ENCODE data around the gene DNAJB6. TPM values are rescaled to one million over a fixed set of nuclear protein-coding genes. Genes with fewer than 3 reads are reported as not detected.

Gene DNAJB6
- total RNA-seq, 3 donors from 2014 or later, result 71.2 to 165 (median 75.0) TPM

- TF ChIP-seq CTCF (IDR thresholded peaks at IDR 0.05), result no peak
- intact Hi-C loops (cut with DNase I, micrococcal nuclease), result no loop called here
- DNase-seq (peak in 1 of 3 donors; percentile 19), ATAC-seq (peak; percentile 65)
- Histone ChIP-seq H3K36me3 (ENCODE audit: low read depth) (no peaks in the 10 kb centered on the region), H3K9me3 (no peaks in the 10 kb centered on the region), H3K4me1 (ENCODE audit: low read depth) (peaks cover 15% of the 10 kb centered on the region), H3K4me3 (no peak overlapping the region)
These were observed 47.5 kb downstream of the DNAJB6 start for GRCh38 chr7:157384301-157384700.

GRCh38 chr7:157386979-157387800 is 50.4 kb downstream of the DNAJB6 start:
- DNase-seq (peak; percentile 74 to 87 (median 81)), ATAC-seq (peak; percentile 88)
- no peak overlapping the region for H3K4me3 ChIP-seq
- intact Hi-C loops (cut with DNase I, micrococcal nuclease), result no loop called here
- peak; percentile 62 for TF ChIP-seq CTCF (IDR thresholded peaks at IDR 0.05)
- peaks cover 15% of the 10 kb centered on the region for H3K4me1 ChIP-seq (ENCODE audit: low read depth)
- no peaks in the 10 kb centered on the region for H3K9me3 ChIP-seq
- no peaks in the 10 kb centered on the region for H3K36me3 ChIP-seq (ENCODE audit: low read depth)

GRCh38 chr7:157388301-157388700 is 51.5 kb downstream of the DNAJB6 start:
- Histone ChIP-seq H3K4me1 (ENCODE audit: low read depth) (peaks cover 15% of the 10 kb centered on the region), H3K4me3 (no peak overlapping the region), H3K9me3 (no peaks in the 10 kb centered on the region), H3K36me3 (ENCODE audit: low read depth) (no peaks in the 10 kb centered on the region)
- no peak for DNase-seq
- ATAC-seq, result no peak
- TF ChIP-seq CTCF (IDR thresholded peaks at IDR 0.05), result no peak
- intact Hi-C loops (cut with DNase I, micrococcal nuclease), result no loop called here

GRCh38 chr7:157389951-157390730 is 53.3 kb downstream of the DNAJB6 start:
- intact Hi-C loops (cut with DNase I, micrococcal nuclease), result no loop called here
- Histone ChIP-seq H3K9me3 (no peaks in the 10 kb centered on the region), H3K4me3 (no peak overlapping the region), H3K4me1 (ENCODE audit: low read depth) (peaks cover 7% of the 10 kb centered on the region), H3K36me3 (ENCODE audit: low read depth) (no peaks in the 10 kb centered on the region)
- ATAC-seq, result peak; percentile 35
- DNase-seq, result peak in 1 of 3 donors; percentile 58
- no peak for TF ChIP-seq CTCF (IDR thresholded peaks at IDR 0.05)

GRCh38 chr7:157391036-157391710 is 54.4 kb downstream of the DNAJB6 start:
- Histone ChIP-seq H3K36me3 (ENCODE audit: low read depth) (no peaks in the 10 kb centered on the region), H3K4me1 (ENCODE audit: low read depth) (peaks cover 7% of the 10 kb centered on the region), H3K4me3 (no peak overlapping the region), H3K9me3 (no peaks in the 10 kb centered on the region)
- intact Hi-C loops (cut with DNase I, micrococcal nuclease), result no loop called here
- TF ChIP-seq CTCF (IDR thresholded peaks at IDR 0.05), result no peak
- DNase-seq (no peak), ATAC-seq (no peak)
